GM23248 (cell line): ENCODE data around the gene AGPAT3. TPM values are rescaled to one million over a fixed set of nuclear protein-coding genes. Genes with fewer than 3 reads are reported as not detected.

Source experiments
- DNase-seq: peaks from one replicate; pipeline ENCODE4 v3.0.0-alpha.2; 2015
- H2AFZ ChIP-seq: fragments of 200-600 bp; sonication (generic); 2 replicates; pipeline ENCODE4 v1.6.1; 2016; ENCODE audit warnings: antibody characterized with exemption
- H3F3A ChIP-seq: fragments of 200-600 bp; sonication (generic); 2 replicates; pipeline ENCODE4 v1.6.1; 2016; ENCODE audit warnings: mild to moderate bottlenecking, antibody characterized with exemption, mixed run types; ENCODE audit not compliant: insufficient read depth
- H3K27ac ChIP-seq: fragments of 200-600 bp; sonication (generic); 2 replicates; pipeline ENCODE4 v1.5.1; 2016; ENCODE audit warnings: mild to moderate bottlenecking
- H3K27me3 ChIP-seq: fragments of 200-600 bp; sonication (generic); replicated peaks from 2 replicates; pipeline ENCODE4 v1.6.1; 2016; ENCODE audit warnings: mild to moderate bottlenecking; ENCODE audit not compliant: insufficient read depth
- H3K36me3 ChIP-seq: fragments of 200-600 bp; sonication (generic); 2 replicates; pipeline ENCODE4 v1.6.1; 2016; ENCODE audit warnings: low read depth, mild to moderate bottlenecking
- H3K4me1 ChIP-seq: fragments of 200-600 bp; sonication (generic); 2 replicates; pipeline ENCODE4 v1.6.1; 2016; ENCODE audit warnings: mild to moderate bottlenecking; ENCODE audit not compliant: insufficient read depth
- H3K4me2 ChIP-seq: fragments of 200-600 bp; sonication (generic); one replicate; pipeline ENCODE4 v1.6.1; 2016; ENCODE audit warnings: mild to moderate bottlenecking; ENCODE audit not compliant: unreplicated experiment
- H3K4me3 ChIP-seq: fragments of 200-600 bp; sonication (generic); 2 replicates; pipeline ENCODE4 v1.5.1; 2016; ENCODE audit warnings: mild to moderate bottlenecking
- H3K79me2 ChIP-seq: fragments of 200-600 bp; sonication (generic); 2 replicates; pipeline ENCODE4 v1.6.1; 2016; ENCODE audit warnings: mild to moderate bottlenecking; ENCODE audit not compliant: insufficient read depth
- H3K9ac ChIP-seq: fragments of 200-600 bp; sonication (generic); 2 replicates; pipeline ENCODE4 v1.6.1; 2016; ENCODE audit warnings: mild to moderate bottlenecking
- H3K9me2 ChIP-seq: fragments of 200-600 bp; sonication (generic); 2 replicates; pipeline ENCODE4 v1.6.1; 2016; ENCODE audit warnings: mixed run types, mild to moderate bottlenecking, moderate library complexity; ENCODE audit not compliant: insufficient read depth
- H3K9me3 ChIP-seq: fragments of 200-600 bp; sonication (generic); one replicate; pipeline ENCODE4 v1.6.1; 2017; ENCODE audit warnings: low read depth
- H4K20me1 ChIP-seq: fragments of 200-600 bp; sonication (generic); 2 replicates; pipeline ENCODE4 v1.6.0; 2016; ENCODE audit not compliant: insufficient read depth
- EZH2 ChIP-seq: fragments of 200-600 bp; sonication (generic); IDR thresholded peaks from 2 replicates; pipeline ENCODE4 v1.6.1; 2018; ENCODE audit warnings: antibody characterized with exemption, mild to moderate bottlenecking; ENCODE audit not compliant: insufficient read depth, poor library complexity, severe bottlenecking
- EZH2phosphoT487 ChIP-seq: fragments of 200-600 bp; sonication (generic); IDR thresholded peaks from 2 replicates; pipeline ENCODE4 v1.6.1; 2018; ENCODE audit warnings: antibody characterized with exemption, moderate library complexity, mild to moderate bottlenecking, low read depth; ENCODE audit not compliant: insufficient read depth
- WGBS, 2 experiments: methylation state at CpG; one replicate each; pipeline ENCODE4 v1.1.6; 2015 to 2017; ENCODE audit warnings: low lambda C conversion rate in 2 of 2, low coverage in 1 of 2; ENCODE audit errors: missing lambda C conversion rate in 2 of 2; 5-methylcytosine and 5-hydroxymethylcytosine counted together
- in situ Hi-C: fragments of 300-500 bp; cut with MboI; formaldehyde crosslinking; loops from 2 replicates; pipeline ENCODE4 v1.15.0; 2020
- polyA plus RNA-seq: library from polyadenylated mRNA; unstranded; fragments of >200 nt; fragmentation: Nextera tagmentation; extraction: Ambion mirVana; gene quantifications from 2 replicates; pipeline ENCODE4 v1.2.1, GENCODE V29; 2016
- total RNA-seq: library from RNA; depleted of rRNA; stranded (reverse); fragments of >200 nt; shearing (Covaris generic); gene quantifications from 2 replicates; pipeline ENCODE4 v1.2.3, GENCODE V29; 2014

AGPAT3 gene
- total and polyA plus RNA-seq, 2 experiments from 2014 or later: 12.3 to 29.3 TPM

DNA sequence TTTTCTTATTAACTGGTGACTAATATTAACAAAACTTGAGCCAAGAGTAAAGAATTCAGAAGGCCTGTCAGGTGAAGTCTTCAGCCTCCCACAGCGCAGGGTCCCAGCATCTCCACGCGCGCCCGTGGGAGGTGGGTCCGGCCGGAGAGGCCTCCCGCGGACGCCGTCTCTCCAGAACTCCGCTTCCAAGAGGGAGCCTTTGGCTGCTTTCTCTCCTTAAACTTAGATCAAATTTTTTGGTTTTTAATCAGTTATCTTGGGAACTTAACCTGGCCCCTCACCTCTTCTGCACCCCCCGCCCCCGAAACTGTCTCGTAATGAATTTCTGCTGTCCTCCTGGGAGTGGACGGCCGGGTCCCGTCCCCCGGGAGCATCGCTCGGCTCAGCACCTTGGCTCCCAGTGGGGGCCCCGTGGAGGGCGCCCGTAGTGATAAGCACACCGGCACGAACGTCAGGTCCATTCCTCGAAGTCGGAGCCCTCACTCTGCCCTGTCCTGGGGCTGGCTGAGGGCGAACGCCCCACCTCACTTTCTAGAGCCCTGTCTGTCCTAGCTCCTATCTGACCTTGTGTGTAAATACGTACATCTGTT is 117.6 kb downstream of the AGPAT3 start:
- Histone ChIP-seq H3K9ac (no peak overlapping the region), H3K9me3 (no peaks in the 10 kb centered on the region), H3K4me1 (no peaks in the 10 kb centered on the region), H3K4me3 (no peak overlapping the region), H3K27ac (no peak overlapping the region), H3K79me2 (no peaks in the 10 kb centered on the region), H3F3A (peaks cover 7% of the 10 kb centered on the region; the same call in 1 of the 2 replicates), H4K20me1 (no peaks in the 10 kb centered on the region), H2AFZ (no peak overlapping the region), H3K9me2 (no peaks in the 10 kb centered on the region), H3K27me3 (no peaks in the 10 kb centered on the region), H3K4me2 (no peak overlapping the region), H3K36me3 (no peaks in the 10 kb centered on the region)
- 90 to 92% methylated on average over 32 of the region's 32 CpGs for WGBS, 2 experiments
- DNase-seq: no peak
- no peak for TF ChIP-seq EZH2phosphoT487
- TF ChIP-seq EZH2: no peak
- in situ Hi-C loops: no loop called here

DNA sequence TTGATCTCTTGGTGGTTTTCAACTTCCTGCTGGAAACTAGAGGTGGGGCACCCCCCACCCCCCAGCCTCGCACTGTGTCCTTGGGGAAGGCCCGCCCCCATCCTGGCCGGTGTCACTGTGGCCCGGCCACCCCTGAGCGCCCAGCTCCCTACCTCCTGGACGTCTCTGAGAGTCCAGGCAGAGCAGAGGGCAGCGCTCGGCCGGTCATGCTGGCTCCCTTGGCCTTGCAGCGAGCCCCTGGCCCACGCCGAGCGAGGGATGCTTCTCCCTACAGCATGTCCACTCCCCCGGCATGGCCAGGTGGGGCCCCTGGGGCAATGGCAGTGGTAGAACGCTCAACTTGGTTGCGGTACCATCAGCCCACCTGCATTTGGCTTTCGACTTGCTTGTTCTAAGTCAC is 118.4 kb downstream of the AGPAT3 start:
- Histone ChIP-seq H3K79me2 (no peaks in the 10 kb centered on the region), H2AFZ (no peak overlapping the region), H3F3A (peaks cover 7% of the 10 kb centered on the region; the same call in 1 of the 2 replicates), H3K36me3 (no peaks in the 10 kb centered on the region), H3K9me2 (no peaks in the 10 kb centered on the region), H4K20me1 (no peaks in the 10 kb centered on the region), H3K4me1 (no peaks in the 10 kb centered on the region), H3K4me2 (no peak overlapping the region), H3K4me3 (no peak overlapping the region), H3K9me3 (no peaks in the 10 kb centered on the region), H3K27me3 (no peaks in the 10 kb centered on the region), H3K27ac (no peak overlapping the region), H3K9ac (no peak overlapping the region)
- DNase-seq: no peak
- in situ Hi-C loops: no loop called here
- WGBS, 2 experiments: 92 to 95% methylated on average over 15 to 17 of the region's 17 CpGs
- no peak for TF ChIP-seq EZH2
- no peak for TF ChIP-seq EZH2phosphoT487

DNA sequence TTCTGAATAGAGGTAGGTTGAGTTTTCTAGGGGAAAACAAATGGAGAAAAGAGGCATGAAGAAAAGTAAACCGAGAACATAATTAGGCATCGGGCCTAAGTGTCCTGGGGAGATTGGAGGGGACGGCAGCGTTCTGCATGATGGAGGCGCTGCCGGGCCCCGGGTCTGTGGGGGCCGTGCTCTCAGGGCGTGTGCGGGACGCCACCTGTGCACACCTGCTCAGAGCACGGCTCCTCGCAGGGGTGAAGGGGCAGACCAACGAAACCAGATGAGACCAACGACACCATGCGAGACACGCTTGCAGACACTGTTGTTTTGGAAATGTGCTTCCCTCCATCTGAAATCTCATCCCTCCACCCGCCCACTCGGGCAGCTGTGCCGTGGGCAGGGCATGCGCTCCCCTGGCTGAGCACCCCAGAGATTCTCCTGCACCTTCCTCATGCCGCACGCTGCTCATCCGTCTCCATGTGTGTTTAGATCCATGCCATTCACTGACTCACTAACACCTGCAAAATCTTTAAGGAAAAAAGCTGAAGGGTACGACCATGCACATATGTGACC is 118.9 kb downstream of the AGPAT3 start:
- Histone ChIP-seq H3K27ac (no peak overlapping the region), H3K4me2 (no peak overlapping the region), H3K79me2 (no peaks in the 10 kb centered on the region), H3K4me3 (no peak overlapping the region), H3K27me3 (no peaks in the 10 kb centered on the region), H3K4me1 (no peaks in the 10 kb centered on the region), H3K36me3 (no peaks in the 10 kb centered on the region), H4K20me1 (no peaks in the 10 kb centered on the region), H3K9ac (no peak overlapping the region), H3K9me3 (no peaks in the 10 kb centered on the region), H2AFZ (no peak overlapping the region), H3F3A (peaks cover 7% of the 10 kb centered on the region; the same call in 1 of the 2 replicates), H3K9me2 (no peaks in the 10 kb centered on the region)
- no peak for DNase-seq
- WGBS, 2 experiments: 93 to 97% methylated on average over 25 of the region's 25 CpGs
- in situ Hi-C loops: no loop called here
- TF ChIP-seq EZH2 (no peak), EZH2phosphoT487 (no peak)

DNA sequence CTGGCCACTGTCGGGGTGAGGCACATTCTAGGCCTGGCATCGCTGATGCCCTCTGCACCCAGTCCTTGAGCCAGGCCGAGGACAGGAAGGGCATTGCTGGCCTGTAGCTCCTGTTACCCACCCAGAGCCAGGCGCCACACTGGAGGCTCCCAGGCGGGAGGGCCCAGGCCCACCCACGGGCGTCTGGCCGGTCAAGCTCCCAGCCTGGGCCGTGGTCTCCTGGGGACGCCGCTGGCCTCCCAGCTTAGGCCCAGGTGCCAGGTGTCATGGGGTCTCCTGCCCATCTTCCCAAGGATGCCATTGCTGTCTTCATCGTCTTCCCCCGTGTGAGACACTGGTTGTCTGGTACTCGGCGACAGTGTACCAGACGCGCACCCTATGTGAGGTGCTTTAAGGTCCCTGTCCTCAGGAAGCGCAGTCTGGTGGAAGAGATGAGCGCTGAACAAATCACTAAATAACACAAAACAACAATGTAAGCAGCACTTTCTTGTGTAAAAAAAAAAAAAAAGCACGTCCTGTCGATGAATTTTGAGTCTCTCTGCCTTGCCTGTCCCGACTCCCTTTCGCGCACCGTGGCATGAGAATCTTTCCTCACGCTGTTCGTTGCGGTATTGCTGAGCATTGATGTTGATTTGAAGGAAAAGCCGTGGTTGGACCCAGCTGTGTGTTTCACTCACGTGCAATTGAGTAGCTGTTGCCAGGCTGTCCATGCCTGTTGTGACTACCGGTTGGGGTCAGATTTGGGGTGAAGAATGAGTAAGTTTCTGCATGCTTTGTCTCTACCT is 120.1 kb downstream of the AGPAT3 start:
- Histone ChIP-seq H3K4me1 (no peaks in the 10 kb centered on the region), H3K79me2 (no peaks in the 10 kb centered on the region), H3K36me3 (no peaks in the 10 kb centered on the region), H3K9ac (no peak overlapping the region), H3K27ac (no peak overlapping the region), H3F3A (peaks cover 7% of the 10 kb centered on the region; the same call in 1 of the 2 replicates), H3K4me3 (no peak overlapping the region), H3K9me2 (no peaks in the 10 kb centered on the region), H3K9me3 (no peaks in the 10 kb centered on the region), H3K27me3 (no peaks in the 10 kb centered on the region), H2AFZ (no peak overlapping the region), H3K4me2 (no peak overlapping the region), H4K20me1 (no peaks in the 10 kb centered on the region)
- DNase-seq: peak; percentile 21
- TF ChIP-seq EZH2 (no peak), EZH2phosphoT487 (no peak)
- 91% methylated on average over 29 to 31 of the region's 31 CpGs for WGBS, 2 experiments
- in situ Hi-C loops: no loop called here
